Activated CD8-positive, alpha-beta memory T cell treated with anti-CD3 and anti-CD28 coated beads, Interleukin-2, amount 50 U/mL, for 1 hour (primary cell): ENCODE measurements around the gene ISL1.

Experiments used
- DNase-seq: peaks from one replicate; pipeline ENCODE4 v3.0.0-alpha.2; 2020; ENCODE audit errors: extremely low read depth

Gene ISL1

DNA sequence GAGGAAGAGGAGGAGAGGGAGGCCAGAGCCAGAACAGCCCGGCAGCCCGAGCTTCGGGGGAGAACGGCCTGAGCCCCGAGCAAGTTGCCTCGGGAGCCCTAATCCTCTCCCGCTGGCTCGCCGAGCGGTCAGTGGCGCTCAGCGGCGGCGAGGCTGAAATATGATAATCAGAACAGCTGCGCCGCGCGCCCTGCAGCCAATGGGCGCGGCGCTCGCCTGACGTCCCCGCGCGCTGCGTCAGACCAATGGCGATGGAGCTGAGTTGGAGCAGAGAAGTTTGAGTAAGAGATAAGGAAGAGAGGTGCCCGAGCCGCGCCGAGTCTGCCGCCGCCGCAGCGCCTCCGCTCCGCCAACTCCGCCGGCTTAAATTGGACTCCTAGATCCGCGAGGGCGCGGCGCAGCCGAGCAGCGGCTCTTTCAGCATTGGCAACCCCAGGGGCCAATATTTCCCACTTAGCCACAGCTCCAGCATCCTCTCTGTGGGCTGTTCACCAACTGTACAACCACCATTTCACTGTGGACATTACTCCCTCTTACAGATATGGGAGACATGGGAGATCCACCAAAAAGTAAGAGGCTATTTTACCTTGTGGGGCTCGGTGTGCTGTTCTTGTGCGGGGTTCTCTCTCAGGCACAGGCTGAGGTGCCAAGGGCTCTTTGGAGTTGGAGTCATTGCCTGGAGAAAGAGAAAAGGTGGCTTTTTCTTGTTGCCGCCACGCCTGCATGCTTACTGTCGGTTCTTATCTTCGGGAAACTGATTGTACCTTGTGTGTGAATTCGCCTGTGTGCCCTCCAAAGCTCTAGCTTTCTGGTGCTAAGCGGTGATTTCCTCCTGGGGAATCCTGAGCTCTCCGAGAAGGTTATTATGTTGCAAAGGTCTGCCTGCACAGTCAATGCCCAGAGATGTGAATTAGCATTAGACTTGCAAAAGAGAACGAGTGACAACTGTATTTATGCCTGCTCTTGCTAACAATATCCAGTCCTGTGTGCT, at the start of gene ISL1:
ISL1 (plus strand) TSS at position 318 of the 991 bp plus-strand sequence; CDS start at position 542, 224 bp downstream.
- no peak for DNase-seq

DNA sequence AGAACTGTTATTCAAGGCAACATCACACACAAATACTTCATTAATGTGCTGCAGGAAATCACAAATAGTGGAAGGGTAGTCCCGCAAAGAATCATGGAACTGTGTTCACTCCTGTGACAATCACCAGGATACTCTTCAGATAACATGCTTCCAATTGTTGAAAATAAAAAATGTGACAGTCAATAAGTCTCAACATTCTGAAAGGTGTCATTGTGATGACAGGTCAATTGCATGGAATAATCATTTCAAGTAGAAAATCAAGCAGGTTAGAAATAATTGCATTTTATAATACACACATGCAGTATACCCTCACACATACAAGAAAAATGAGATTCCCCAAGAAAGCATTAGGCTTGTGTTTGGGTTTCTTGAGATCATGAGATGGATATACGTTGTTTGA, 46.4 kb upstream of the ISL1 start:
- DNase-seq, result no peak

DNA sequence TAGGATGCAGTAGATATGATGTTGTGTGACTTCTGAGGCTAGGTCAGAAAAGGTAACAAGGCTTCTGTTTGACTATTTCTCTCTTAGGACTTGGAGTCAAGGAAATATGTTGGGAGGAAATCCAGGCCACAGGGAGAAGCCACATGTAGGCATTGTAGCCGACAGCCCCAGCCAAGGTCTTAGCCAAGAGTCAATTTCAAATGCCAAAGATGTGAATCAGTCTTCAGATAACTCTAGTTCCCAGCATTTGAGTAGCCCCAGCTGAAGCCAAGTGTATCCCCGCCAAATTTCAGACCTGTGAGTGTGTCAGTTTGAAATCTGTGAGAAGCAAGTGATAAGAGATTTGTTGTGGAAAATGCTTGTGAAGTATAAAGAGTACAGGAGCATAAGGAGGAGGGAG, 38.1 kb upstream of the ISL1 start:
- DNase-seq, result no peak

DNA sequence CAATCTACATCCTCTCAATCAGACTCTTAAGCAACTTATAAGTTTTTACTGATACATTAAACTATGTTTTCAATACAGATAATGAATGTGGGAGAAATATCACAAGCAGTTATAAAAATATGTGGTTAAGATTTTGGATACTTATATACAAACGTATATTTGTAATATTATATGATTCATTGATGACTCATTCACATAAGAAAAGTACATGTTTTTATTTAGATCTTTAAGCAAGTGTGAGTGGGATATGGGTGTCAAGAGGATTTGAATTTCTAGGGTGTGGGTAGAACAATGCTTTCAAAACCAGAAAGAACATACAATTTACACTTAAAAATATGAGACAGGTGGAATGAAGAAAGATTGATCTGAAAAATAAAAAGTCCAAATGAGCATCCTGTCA, 36.1 kb upstream of the ISL1 start:
- DNase-seq, result no peak

DNA sequence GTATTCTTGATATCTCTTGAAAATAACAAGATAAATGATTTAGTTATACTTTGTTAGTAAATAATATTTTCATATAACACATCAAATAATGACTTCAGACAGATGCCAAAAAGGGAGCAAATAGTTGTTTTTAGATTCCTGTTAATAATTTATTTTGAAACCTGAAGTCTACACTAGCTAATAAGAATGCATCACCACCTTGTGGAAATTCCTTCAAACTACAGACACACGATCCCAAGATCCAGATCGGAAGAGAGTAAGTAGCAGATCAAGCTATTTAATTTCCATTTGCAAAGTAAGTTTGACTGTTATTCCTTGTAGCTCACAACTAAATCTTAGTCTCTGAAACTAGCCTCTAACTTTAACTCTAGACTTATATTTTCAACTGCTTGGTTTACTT, 35.5 kb upstream of the ISL1 start:
- no peak for DNase-seq

DNA sequence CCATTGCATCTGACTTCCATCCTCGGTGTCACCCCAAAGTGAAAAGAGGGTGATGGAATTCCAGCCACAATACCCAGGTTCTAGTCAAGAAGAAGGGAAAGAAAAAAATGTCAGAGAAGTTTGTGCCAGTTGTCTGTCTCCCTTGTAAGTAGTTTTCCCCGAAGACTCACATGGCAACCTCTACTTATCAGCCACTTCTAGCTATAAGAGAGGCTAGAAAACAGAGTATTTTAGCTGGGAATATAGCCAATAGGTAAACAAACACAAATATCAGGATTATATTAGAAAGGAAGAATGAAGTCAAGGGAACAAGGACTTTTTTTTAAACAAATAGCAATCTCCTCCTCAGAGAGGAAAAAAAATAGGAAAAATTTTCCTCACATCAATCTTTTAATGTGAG, 12.2 kb upstream of the ISL1 start:
- no peak for DNase-seq

DNA sequence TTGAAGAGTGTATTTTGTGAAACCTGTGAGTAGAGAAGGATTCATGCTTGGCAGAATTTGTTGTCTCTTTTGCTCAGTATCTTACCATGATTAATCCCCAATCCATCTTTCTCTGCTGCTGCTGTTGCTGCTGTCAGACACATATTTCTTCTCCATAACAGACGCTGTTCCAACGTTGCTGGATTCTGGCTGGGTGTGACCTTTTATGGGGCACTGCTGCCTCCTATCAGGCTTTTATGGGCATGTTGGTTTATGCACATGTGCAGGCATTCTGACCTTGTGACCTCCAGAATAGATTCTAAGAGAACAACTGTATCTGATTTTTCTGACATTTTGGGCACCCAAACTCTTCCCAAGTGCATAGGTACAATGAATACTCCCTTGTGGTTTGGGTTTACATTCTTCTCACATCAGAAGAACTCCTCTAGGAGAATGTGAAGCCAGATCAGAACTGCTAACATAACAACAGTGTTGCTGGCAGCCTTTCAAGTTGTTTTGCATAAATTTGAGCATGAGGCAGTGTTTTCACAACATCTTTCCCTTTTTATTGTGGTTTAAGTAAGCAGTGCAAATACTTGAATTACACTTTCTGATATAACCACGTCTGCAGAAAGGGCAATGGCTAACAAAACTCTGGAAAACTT, 9.2 kb upstream of the ISL1 start:
- DNase-seq, result no peak

DNA sequence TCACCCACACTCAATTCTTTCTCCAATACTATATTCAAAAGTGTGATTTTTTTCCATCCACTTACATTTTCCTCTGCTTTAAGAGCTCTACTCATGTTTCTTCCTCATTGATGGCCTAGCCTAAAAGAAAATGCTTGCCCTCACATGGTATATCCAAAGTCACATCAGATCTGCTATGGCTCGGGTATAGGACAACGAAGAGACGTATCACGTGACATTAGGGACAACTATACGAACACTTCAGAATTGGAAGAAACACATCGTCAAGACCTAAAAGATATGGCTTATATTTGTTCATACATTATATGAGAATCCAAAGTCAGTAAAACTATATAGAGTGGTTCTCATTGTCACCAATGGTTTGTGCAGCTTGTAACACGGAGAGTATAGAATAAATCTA, 8.2 kb upstream of the ISL1 start:
- no peak for DNase-seq

DNA sequence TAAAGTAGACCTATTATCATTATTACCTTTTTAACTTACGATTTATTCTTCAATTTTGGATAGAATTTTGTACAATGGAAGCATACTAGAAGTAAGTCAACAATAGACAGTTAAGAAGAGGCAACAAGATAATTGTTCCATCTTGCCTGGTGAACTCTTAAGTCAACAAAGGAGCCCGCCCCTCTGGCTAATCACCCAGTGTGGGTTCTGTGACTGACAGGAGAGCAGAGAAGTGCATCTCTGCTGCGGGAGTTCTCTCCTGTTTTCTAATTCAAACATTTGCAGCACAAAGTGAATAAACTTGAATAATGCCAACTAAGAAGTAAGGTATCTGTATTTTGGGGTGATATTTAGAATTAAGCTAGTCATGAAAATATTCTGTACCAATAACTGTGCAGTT, 6.7 kb upstream of the ISL1 start:
- no peak for DNase-seq

DNA sequence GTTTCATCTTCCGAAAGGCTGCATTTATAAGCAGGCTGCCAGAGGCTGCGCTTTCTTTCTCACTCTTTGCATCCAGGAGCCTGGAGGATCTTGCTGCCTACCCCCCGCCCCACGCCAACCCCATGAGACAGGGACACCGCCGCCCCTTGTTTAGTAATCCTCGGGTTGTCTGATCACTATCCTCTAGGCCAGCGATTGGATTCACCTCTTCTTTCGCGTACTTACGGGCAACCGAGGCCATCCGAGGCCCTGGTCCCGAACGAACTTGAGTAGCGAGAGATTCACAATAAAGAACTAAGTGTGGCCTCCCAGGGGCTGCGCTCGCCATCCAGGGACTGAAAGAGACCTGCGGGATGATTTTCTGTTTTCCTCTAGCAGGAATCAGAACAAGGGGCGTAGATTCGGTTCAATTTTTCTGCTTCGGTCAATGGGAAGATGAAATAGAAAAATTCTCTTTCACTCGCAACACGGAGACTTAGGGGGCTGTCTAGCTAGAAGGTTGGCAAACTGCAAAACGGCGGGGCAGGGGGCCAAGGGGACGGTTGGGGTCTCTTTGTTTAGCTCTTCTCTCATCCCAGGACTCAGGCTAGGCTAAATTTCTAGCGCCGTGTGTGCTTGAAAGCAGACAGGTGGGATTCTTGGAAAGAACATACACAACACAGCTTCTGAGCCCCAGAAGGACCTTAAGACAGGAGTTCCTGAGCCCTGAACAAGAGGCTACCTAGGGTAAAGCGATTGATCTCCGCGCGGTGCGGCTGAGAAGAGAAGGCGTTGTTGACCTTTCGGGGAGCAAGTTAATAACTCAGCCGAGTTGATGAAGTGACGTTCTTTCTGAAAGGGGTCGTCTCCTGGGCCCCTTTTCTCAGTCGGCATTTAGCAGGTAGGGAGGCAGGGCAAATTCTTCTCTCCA, 5.8 kb upstream of the ISL1 start:
- no peak for DNase-seq

DNA sequence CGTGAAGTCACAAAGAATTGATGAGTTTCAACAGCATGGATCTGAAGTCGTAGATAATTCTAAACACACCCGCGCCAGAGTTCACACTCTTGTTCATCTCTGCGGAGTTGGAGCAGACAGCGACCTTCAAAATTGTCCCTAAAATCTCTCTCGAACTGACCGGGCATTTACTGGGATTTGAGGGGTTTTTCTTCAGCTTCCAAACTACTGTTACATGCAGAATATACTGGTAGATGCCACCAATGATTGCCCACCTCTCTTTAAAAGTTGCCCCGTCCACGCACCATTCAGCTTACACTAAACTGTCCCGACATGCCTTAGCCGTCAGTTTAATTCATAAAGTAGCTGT, 5.2 kb upstream of the ISL1 start:
- DNase-seq, result no peak

DNA sequence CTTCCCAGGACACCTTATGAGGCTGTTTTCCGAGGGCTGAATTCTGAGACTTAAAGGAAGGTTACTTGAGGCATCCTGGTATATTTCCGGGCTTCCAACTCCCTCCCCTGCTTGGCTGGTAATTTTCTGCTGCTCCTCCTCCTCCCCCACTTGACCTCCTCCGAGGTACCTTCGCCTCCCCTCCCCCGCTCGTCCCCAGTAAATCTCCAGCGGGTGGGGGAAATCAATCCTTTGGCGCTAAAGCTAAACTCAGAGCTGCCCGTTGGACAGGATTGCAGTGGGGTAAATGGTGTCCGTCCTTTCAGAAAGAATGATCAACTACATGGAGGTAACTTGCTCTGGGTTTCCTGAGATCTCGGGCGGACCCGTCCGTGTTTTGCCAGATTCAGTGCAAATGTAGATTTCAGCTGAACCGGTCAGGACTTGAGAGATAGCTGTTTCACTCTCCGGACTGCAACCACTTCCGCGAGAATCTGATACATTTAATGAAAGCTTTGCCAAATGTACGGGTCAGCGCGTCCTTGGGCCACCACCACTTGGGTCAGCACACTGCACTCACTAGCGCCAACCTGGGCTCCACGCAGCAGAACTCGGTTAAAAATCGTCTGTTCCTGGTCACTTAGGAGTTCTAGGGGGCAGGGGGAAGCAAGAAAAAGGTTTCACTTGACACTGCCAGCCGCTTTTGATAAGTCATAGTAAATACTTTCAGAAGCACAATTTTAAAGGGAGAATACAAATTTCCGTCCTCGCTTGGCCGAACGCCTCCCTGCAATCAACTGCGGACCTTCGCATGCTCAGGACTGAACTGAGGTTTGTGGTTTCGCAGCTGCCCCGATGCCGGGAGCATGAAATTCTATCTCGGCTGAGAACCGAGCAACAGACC, 4.6 kb upstream of the ISL1 start:
- DNase-seq, result no peak

DNA sequence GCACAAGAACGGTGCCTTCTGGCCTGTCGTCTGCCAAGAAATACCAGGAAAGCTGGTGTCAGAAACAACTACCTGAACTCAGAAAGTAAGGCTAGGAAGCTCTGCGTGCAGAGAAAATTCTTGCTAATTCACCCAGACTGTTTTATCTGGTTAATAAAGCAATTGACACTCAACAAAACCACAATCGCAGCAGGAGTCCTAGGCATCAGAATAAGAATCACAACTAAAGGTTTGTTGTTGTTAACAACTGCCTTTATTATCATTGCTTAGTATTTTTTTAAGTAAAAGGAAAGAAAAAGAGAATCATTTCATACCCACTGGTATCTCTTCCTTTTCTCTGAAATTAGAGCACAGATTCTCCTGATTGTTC, 3.9 kb upstream of the ISL1 start:
- DNase-seq, result no peak

DNA sequence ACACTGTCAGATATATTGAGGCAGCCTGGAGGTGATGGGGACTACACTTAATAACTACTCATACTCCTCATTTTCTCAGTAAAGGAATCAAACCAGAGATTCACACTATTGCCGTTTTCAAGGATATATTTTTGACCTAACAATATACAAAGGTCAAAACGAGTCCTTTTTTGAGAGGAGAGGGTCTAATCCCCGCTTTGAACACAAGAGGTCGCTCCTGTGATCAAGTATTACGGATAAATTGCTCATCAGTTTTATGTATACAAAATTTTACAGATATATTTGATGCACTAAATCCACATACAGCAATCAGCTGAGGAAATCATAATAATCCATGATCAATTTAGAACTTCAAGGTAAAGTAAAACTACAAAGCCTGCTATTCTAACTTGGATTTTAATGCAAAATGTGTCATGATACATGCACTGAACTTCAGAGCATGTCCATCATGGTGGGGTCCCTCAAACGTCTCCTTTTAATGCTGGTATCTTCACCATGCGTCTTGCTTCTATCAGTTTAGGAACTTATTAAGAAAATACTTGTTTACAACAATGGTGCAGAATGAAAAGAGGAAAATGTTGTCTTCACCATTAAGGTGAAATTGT, 2.5 kb upstream of the ISL1 start:
- no peak for DNase-seq

DNA sequence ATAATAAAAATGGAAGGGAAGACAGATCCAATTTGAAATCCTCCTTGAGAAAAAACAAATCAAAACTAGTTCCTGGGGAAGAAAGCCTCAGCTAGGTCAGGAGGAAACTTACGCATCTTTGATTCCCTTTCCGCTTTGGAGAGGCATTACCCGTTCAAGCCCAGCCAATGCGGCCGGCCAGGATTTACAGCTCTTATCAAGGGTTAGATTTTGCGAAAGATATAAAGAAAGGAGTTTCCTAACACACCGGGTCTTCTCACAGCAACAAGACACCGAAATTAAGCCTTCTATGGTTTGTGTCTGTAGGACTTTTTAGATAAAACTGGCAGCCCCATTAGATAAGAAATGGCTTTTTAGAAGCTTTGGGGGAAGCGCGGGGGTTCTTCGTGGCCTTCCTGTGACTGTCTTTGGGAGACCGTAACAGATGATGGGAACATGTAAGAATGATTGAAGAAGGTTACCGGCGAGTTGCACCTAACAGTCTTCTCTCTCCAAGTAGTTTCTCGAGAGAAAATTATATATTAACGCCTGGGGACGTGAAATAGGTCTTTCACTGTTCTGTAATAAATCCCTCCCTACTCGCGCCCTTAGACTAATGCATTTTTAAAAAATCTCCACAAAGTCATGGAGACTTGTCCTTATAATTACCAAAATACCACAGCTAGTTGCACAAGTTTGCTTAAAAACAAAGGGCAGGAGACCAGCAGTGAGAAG, 1.3 kb upstream of the ISL1 start:
- no peak for DNase-seq

DNA sequence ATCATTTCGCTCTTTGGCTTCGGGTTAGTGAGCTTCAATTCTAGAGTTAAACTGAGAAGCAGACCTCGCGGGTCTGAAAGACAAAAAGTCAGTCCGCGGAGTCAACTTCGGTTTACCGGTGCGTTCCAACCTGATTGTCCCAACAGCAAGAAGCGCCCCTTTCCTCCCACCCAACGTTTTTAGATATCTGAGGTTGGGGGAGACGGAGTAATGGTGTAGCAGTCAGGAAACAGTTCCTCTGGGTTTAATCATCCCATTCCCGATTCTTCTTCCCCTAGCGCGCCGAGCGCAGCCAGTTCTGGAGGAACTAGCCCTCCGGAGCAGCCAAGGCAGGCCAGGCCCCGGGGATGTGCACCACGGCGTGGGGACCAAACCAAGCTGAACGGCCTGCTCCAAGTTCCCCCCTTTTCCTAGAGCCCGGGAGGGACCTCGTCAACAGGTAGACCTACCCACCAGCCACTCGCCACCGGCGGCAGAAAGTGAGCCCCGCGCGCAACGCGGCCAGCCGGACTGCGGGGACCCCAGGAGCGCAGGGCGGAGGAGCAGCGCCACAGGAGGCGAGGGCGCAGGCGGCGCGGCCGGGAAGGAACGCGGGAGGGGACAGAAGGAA, 622 bp upstream of the ISL1 start:
- no peak for DNase-seq

DNA sequence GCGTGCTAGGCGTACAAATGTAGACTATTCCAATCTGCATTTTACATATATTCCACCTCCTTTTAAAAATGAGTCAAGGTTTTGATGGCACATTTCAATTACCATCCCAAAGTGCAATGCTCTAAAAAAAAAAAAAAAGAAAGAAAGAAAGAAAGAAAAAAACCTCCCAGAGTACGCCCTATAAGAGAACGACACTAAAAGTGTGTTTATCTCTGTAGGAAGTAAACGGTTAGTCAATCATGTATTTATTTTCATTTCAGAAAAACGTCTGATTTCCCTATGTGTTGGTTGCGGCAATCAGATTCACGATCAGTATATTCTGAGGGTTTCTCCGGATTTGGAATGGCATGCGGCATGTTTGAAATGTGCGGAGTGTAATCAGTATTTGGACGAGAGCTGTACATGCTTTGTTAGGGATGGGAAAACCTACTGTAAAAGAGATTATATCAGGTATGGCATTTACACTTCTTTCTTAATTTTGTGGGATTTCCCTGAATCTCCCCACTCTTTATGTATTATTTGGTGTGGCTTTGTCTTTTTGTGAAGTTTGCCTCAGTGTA, 1.1 kb downstream of the ISL1 start:
- no peak for DNase-seq

DNA sequence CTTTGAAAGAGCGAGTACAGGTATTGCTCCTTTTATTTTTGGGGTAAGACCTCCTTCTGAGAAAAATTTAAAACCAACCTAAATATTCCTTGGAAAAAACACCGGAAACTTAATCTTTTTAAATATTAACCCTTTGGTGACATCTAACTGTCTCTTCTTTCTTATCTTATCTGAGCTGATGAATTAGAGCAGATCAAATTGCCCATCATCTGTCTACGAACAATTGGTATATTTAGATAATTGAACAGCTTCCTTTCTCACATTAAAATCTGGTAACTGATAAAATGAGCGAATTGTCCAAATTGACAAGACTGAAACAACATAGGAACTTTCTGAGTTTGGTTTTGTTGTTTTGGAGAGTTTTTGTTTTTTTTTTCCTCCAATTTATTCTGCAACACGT, 2.0 kb downstream of the ISL1 start:
- no peak for DNase-seq
